Measurements from ENCODE around the gene TBC1D8.

The TBC1D8 gene

GRCh38 chr2:101114815-101115214 lies 36.4 kb downstream of the TBC1D8 start:
- WGBS, 2 donors (ENCODE audit: extremely low coverage in 2 of 2, insufficient read length in 2 of 2, insufficient replicate concordance in 1 of 2) = no CpG with 5 or more reads among the region's 6 CpGs
- H4K8ac ChIP-seq (ENCODE audit: low read depth, low read length) = no peak overlapping the region
- no peak overlapping the region for H2AK5ac ChIP-seq (ENCODE audit: low read depth, low read length)
- H3K27me3 ChIP-seq (ENCODE audit: control insufficient read depth in 3 of 3, insufficient read depth in 3 of 3, low read depth in 1 of 3, low read length in 3 of 3) = no peaks in the 10 kb centered on the region
- no peak overlapping the region for H3K4me2 ChIP-seq (ENCODE audit: insufficient read depth, low read length, poor library complexity, severe bottlenecking)
- no peak overlapping the region for H3K14ac ChIP-seq (ENCODE audit: low read length)
- H3K4ac ChIP-seq (ENCODE audit: low read length) = no peak overlapping the region
- H2BK120ac ChIP-seq (ENCODE audit: low read depth, low read length) = no peak overlapping the region
- no peak overlapping the region for H3K9ac ChIP-seq (ENCODE audit: low read depth, low read length, poor library complexity)
- no peaks in the 10 kb centered on the region for H3K9me3 ChIP-seq (replicated peaks in 1 of 2; ENCODE audit: control insufficient read depth in 2 of 2, insufficient read depth in 1 of 2, low read depth in 1 of 2, low read length in 2 of 2)
- H2BK5ac ChIP-seq (ENCODE audit: low read length) = no peak overlapping the region
- H2AFZ ChIP-seq (ENCODE audit: low read length) = no peak overlapping the region
- no peak overlapping the region for H2BK15ac ChIP-seq (ENCODE audit: low read length)
- no peak overlapping the region for H3K27ac ChIP-seq (replicated peaks; ENCODE audit: low read length)
- H3K18ac ChIP-seq (ENCODE audit: low read length) = no peak overlapping the region
- no peaks in the 10 kb centered on the region for H3K79me1 ChIP-seq (ENCODE audit: low read depth, low read length)
- H3K4me3 ChIP-seq (ENCODE audit: low read length in 2 of 2) = no peak overlapping the region
- H3K23ac ChIP-seq (ENCODE audit: low read depth, low read length, poor library complexity) = no peak overlapping the region
- DNase-seq (ENCODE audit: low spot score) = no peak
- no peak overlapping the region for H2BK12ac ChIP-seq (ENCODE audit: low read length)
- no peaks in the 10 kb centered on the region for H3K36me3 ChIP-seq (replicated peaks in 1 of 2; ENCODE audit: control insufficient read depth in 2 of 2, insufficient read depth in 2 of 2, low read length in 2 of 2)
- H3K4me1 ChIP-seq (ENCODE audit: control insufficient read depth in 2 of 2, insufficient read depth in 1 of 2, low read depth in 1 of 2, low read length in 2 of 2) = peaks cover 2 to 10% of the 10 kb centered on the region in 2 donors
- no peak overlapping the region for H4K91ac ChIP-seq (ENCODE audit: low read depth, low read length, poor library complexity)

GRCh38 chr2:101114268-101114783 lies 36.9 kb downstream of the TBC1D8 start:
- no CpG with 5 or more reads among the region's 5 CpGs for WGBS, 2 donors (ENCODE audit: extremely low coverage in 2 of 2, insufficient read length in 2 of 2, insufficient replicate concordance in 1 of 2)
- no peak overlapping the region for H2AFZ ChIP-seq (ENCODE audit: low read length)
- no peak overlapping the region for H2AK5ac ChIP-seq (ENCODE audit: low read depth, low read length)
- peaks cover 2 to 10% of the 10 kb centered on the region in 2 donors for H3K4me1 ChIP-seq (ENCODE audit: control insufficient read depth in 2 of 2, insufficient read depth in 1 of 2, low read depth in 1 of 2, low read length in 2 of 2)
- H4K91ac ChIP-seq (ENCODE audit: low read depth, low read length, poor library complexity) = no peak overlapping the region
- no peak overlapping the region for H2BK15ac ChIP-seq (ENCODE audit: low read length)
- H2BK120ac ChIP-seq (ENCODE audit: low read depth, low read length) = no peak overlapping the region
- H3K79me1 ChIP-seq (ENCODE audit: low read depth, low read length) = no peaks in the 10 kb centered on the region
- no peak for DNase-seq (ENCODE audit: low spot score)
- H3K27me3 ChIP-seq (ENCODE audit: control insufficient read depth in 3 of 3, insufficient read depth in 3 of 3, low read depth in 1 of 3, low read length in 3 of 3) = no peaks in the 10 kb centered on the region
- H3K14ac ChIP-seq (ENCODE audit: low read length) = no peak overlapping the region
- H3K18ac ChIP-seq (ENCODE audit: low read length) = no peak overlapping the region
- H4K8ac ChIP-seq (ENCODE audit: low read depth, low read length) = no peak overlapping the region
- no peak overlapping the region for H3K27ac ChIP-seq (replicated peaks; ENCODE audit: low read length)
- H3K9me3 ChIP-seq (replicated peaks in 1 of 2; ENCODE audit: control insufficient read depth in 2 of 2, insufficient read depth in 1 of 2, low read depth in 1 of 2, low read length in 2 of 2) = no peaks in the 10 kb centered on the region
- H3K4me2 ChIP-seq (ENCODE audit: insufficient read depth, low read length, poor library complexity, severe bottlenecking) = no peak overlapping the region
- H3K36me3 ChIP-seq (replicated peaks in 1 of 2; ENCODE audit: control insufficient read depth in 2 of 2, insufficient read depth in 2 of 2, low read length in 2 of 2) = no peaks in the 10 kb centered on the region
- no peak overlapping the region for H3K9ac ChIP-seq (ENCODE audit: low read depth, low read length, poor library complexity)
- no peak overlapping the region for H3K4me3 ChIP-seq (ENCODE audit: low read length in 2 of 2)
- H2BK12ac ChIP-seq (ENCODE audit: low read length) = no peak overlapping the region
- no peak overlapping the region for H3K23ac ChIP-seq (ENCODE audit: low read depth, low read length, poor library complexity)
- H3K4ac ChIP-seq (ENCODE audit: low read length) = no peak overlapping the region
- H2BK5ac ChIP-seq (ENCODE audit: low read length) = no peak overlapping the region

GRCh38 chr2:101113441-101114267 lies 37.5 kb downstream of the TBC1D8 start:
- H3K18ac ChIP-seq (ENCODE audit: low read length) = no peak overlapping the region
- H3K9me3 ChIP-seq (replicated peaks in 1 of 2; ENCODE audit: control insufficient read depth in 2 of 2, insufficient read depth in 1 of 2, low read depth in 1 of 2, low read length in 2 of 2) = no peaks in the 10 kb centered on the region
- H3K27me3 ChIP-seq (ENCODE audit: control insufficient read depth in 3 of 3, insufficient read depth in 3 of 3, low read depth in 1 of 3, low read length in 3 of 3) = no peaks in the 10 kb centered on the region
- no peak overlapping the region for H2BK15ac ChIP-seq (ENCODE audit: low read length)
- no peak overlapping the region for H4K8ac ChIP-seq (ENCODE audit: low read depth, low read length)
- H3K4me2 ChIP-seq (ENCODE audit: insufficient read depth, low read length, poor library complexity, severe bottlenecking) = no peak overlapping the region
- no peak overlapping the region for H3K4me3 ChIP-seq (ENCODE audit: low read length in 2 of 2)
- no peak overlapping the region for H3K9ac ChIP-seq (ENCODE audit: low read depth, low read length, poor library complexity)
- WGBS, 2 donors (ENCODE audit: extremely low coverage in 2 of 2, insufficient read length in 2 of 2, insufficient replicate concordance in 1 of 2) = no CpG with 5 or more reads among the region's 10 CpGs
- no peak overlapping the region for H3K14ac ChIP-seq (ENCODE audit: low read length)
- no peaks in the 10 kb centered on the region for H3K36me3 ChIP-seq (replicated peaks in 1 of 2; ENCODE audit: control insufficient read depth in 2 of 2, insufficient read depth in 2 of 2, low read length in 2 of 2)
- peak overlapping the region; percentile 75 for H2AFZ ChIP-seq (ENCODE audit: low read length)
- H2AK5ac ChIP-seq (ENCODE audit: low read depth, low read length) = no peak overlapping the region
- no peak overlapping the region for H3K27ac ChIP-seq (replicated peaks; ENCODE audit: low read length)
- H3K4ac ChIP-seq (ENCODE audit: low read length) = no peak overlapping the region
- H3K4me1 ChIP-seq (ENCODE audit: control insufficient read depth in 2 of 2, insufficient read depth in 1 of 2, low read depth in 1 of 2, low read length in 2 of 2) = peaks cover 2 to 10% of the 10 kb centered on the region in 2 donors
- H2BK120ac ChIP-seq (ENCODE audit: low read depth, low read length) = no peak overlapping the region
- H2BK12ac ChIP-seq (ENCODE audit: low read length) = no peak overlapping the region
- no peak overlapping the region for H3K23ac ChIP-seq (ENCODE audit: low read depth, low read length, poor library complexity)
- H2BK5ac ChIP-seq (ENCODE audit: low read length) = no peak overlapping the region
- no peak overlapping the region for H4K91ac ChIP-seq (ENCODE audit: low read depth, low read length, poor library complexity)
- DNase-seq (ENCODE audit: low spot score) = no peak
- H3K79me1 ChIP-seq (ENCODE audit: low read depth, low read length) = no peaks in the 10 kb centered on the region

GRCh38 chr2:101112772-101113157 lies 38.4 kb downstream of the TBC1D8 start:
- H3K27me3 ChIP-seq (ENCODE audit: control insufficient read depth in 3 of 3, insufficient read depth in 3 of 3, low read depth in 1 of 3, low read length in 3 of 3) = no peaks in the 10 kb centered on the region
- DNase-seq (ENCODE audit: low spot score) = no peak
- no peaks in the 10 kb centered on the region for H3K36me3 ChIP-seq (replicated peaks in 1 of 2; ENCODE audit: control insufficient read depth in 2 of 2, insufficient read depth in 2 of 2, low read length in 2 of 2)
- no peak overlapping the region for H4K91ac ChIP-seq (ENCODE audit: low read depth, low read length, poor library complexity)
- WGBS, 2 donors (ENCODE audit: extremely low coverage in 2 of 2, insufficient read length in 2 of 2, insufficient replicate concordance in 1 of 2) = no CpG with 5 or more reads among the region's 6 CpGs
- peaks cover 2 to 10% of the 10 kb centered on the region in 2 donors for H3K4me1 ChIP-seq (ENCODE audit: control insufficient read depth in 2 of 2, insufficient read depth in 1 of 2, low read depth in 1 of 2, low read length in 2 of 2)
- H3K18ac ChIP-seq (ENCODE audit: low read length) = no peak overlapping the region
- no peak overlapping the region for H2AK5ac ChIP-seq (ENCODE audit: low read depth, low read length)
- H2AFZ ChIP-seq (ENCODE audit: low read length) = no peak overlapping the region
- H3K9ac ChIP-seq (ENCODE audit: low read depth, low read length, poor library complexity) = no peak overlapping the region
- H3K14ac ChIP-seq (ENCODE audit: low read length) = no peak overlapping the region
- no peak overlapping the region for H2BK15ac ChIP-seq (ENCODE audit: low read length)
- H3K23ac ChIP-seq (ENCODE audit: low read depth, low read length, poor library complexity) = no peak overlapping the region
- no peak overlapping the region for H2BK120ac ChIP-seq (ENCODE audit: low read depth, low read length)
- no peaks in the 10 kb centered on the region for H3K9me3 ChIP-seq (replicated peaks in 1 of 2; ENCODE audit: control insufficient read depth in 2 of 2, insufficient read depth in 1 of 2, low read depth in 1 of 2, low read length in 2 of 2)
- no peak overlapping the region for H3K4me3 ChIP-seq (ENCODE audit: low read length in 2 of 2)
- no peak overlapping the region for H3K4ac ChIP-seq (ENCODE audit: low read length)
- H3K79me1 ChIP-seq (ENCODE audit: low read depth, low read length) = no peaks in the 10 kb centered on the region
- no peak overlapping the region for H3K4me2 ChIP-seq (ENCODE audit: insufficient read depth, low read length, poor library complexity, severe bottlenecking)
- no peak overlapping the region for H4K8ac ChIP-seq (ENCODE audit: low read depth, low read length)
- no peak overlapping the region for H2BK5ac ChIP-seq (ENCODE audit: low read length)
- H3K27ac ChIP-seq (replicated peaks; ENCODE audit: low read length) = no peak overlapping the region
- H2BK12ac ChIP-seq (ENCODE audit: low read length) = no peak overlapping the region

All from neuronal stem cell (in vitro differentiated cells).